Dendritic cell treated with granulocyte-macrophage colony-stimulating factor and Interleukin-4, amounts not matched to agents 40 ng/mL and 50 ng/mL, for 4 days (primary cell): Measurements from ENCODE around the gene SURF4.
"Not testable (repeated sequence)": the region's sequence is repeated elsewhere in the genome, so short reads cannot be mapped to it uniquely, and the experiment has no call there.

ENCODE experiments used
- H3K27ac Mint-ChIP-seq: one replicate; pipeline ENCODE4 v1.8.0; 2022; ENCODE audit warnings: mild to moderate bottlenecking, mixed read lengths
- H3K27me3 Mint-ChIP-seq: one replicate; pipeline ENCODE4 v1.8.0; 2022; ENCODE audit warnings: mild to moderate bottlenecking, mixed read lengths
- H3K36me3 Mint-ChIP-seq: one replicate; pipeline ENCODE4 v1.8.0; 2022; ENCODE audit warnings: low read depth, mixed read lengths
- H3K4me1 Mint-ChIP-seq: one replicate; pipeline ENCODE4 v1.8.0; 2022; ENCODE audit warnings: low read depth, mixed read lengths
- H3K4me3 Mint-ChIP-seq: one replicate; pipeline ENCODE4 v1.8.0; 2022; ENCODE audit warnings: mild to moderate bottlenecking, moderate library complexity, mixed read lengths
- H3K9me3 Mint-ChIP-seq: one replicate; pipeline ENCODE4 v1.8.0; 2022; ENCODE audit warnings: mixed read lengths
- intact Hi-C: fragments of 100-400 bp; cut with micrococcal nuclease; formaldehyde crosslinking; loops from one replicate; pipeline ENCODE4 v1.15.0; 2022

Gene SURF4

GRCh38 chr9:133322701-133323100 lies 53.2 kb downstream of the SURF4 start:
- Mint-ChIP-seq H3K27me3 (peaks cover 7% of the 10 kb centered on the region), H3K9me3 (no peaks in the 10 kb centered on the region), H3K36me3 (no peaks in the 10 kb centered on the region), H3K27ac (no peak overlapping the region), H3K4me3 (no peak overlapping the region), H3K4me1 (peaks cover 6% of the 10 kb centered on the region)
- intact Hi-C loops, result no loop called here

GRCh38 chr9:133321411-133321935 lies 54.4 kb downstream of the SURF4 start:
- Mint-ChIP-seq H3K4me1 (peaks cover 6% of the 10 kb centered on the region), H3K9me3 (no peaks in the 10 kb centered on the region), H3K27ac (no peak overlapping the region), H3K27me3 (peaks cover 7% of the 10 kb centered on the region), H3K4me3 (no peak overlapping the region), H3K36me3 (no peaks in the 10 kb centered on the region)
- intact Hi-C loops, result no loop called here

- H3K4me1 Mint-ChIP-seq, result peaks cover 6% of the 10 kb centered on the region
- intact Hi-C loops, result no loop called here
- H3K27me3 Mint-ChIP-seq, result peaks cover 7% of the 10 kb centered on the region
- H3K9me3 Mint-ChIP-seq, result no peaks in the 10 kb centered on the region
- no peak overlapping the region for H3K27ac Mint-ChIP-seq
- no peak overlapping the region for H3K4me3 Mint-ChIP-seq
- H3K36me3 Mint-ChIP-seq, result no peaks in the 10 kb centered on the region
Measured at GRCh38 chr9:133320421-133320881, 55.4 kb downstream of the SURF4 start.

- H3K4me1 Mint-ChIP-seq, H3K4me3 Mint-ChIP-seq, H3K27me3 Mint-ChIP-seq, H3K27ac Mint-ChIP-seq, H3K36me3 Mint-ChIP-seq, H3K9me3 Mint-ChIP-seq, intact Hi-C loops: not testable (repeated sequence)
Measured at GRCh38 chr9:133317551-133317950, 58.3 kb downstream of the SURF4 start.

GRCh38 chr9:133315997-133316396 lies 59.9 kb downstream of the SURF4 start:
- Mint-ChIP-seq H3K4me1 (no peaks in the 10 kb centered on the region), H3K36me3 (no peaks in the 10 kb centered on the region), H3K4me3 (no peak overlapping the region), H3K9me3 (no peaks in the 10 kb centered on the region), H3K27me3 (peaks cover 2% of the 10 kb centered on the region), H3K27ac (no peak overlapping the region)
- intact Hi-C loops, result no loop called here
